ENCODE measurements around the gene IDUA. TPM values are rescaled to one million over a fixed set of nuclear protein-coding genes. Genes with fewer than 3 reads are reported as not detected.
A peak's percentile ranks its signal among the peaks of the same experiment; 100 is the strongest.
"Not testable (repeated sequence)": the region's sequence is repeated elsewhere in the genome, so short reads cannot be mapped to it uniquely, and the experiment has no call there.

The IDUA gene
- total and polyA plus RNA-seq, 8 donors, result 8.8 to 278 (median 21.7) TPM

DNA sequence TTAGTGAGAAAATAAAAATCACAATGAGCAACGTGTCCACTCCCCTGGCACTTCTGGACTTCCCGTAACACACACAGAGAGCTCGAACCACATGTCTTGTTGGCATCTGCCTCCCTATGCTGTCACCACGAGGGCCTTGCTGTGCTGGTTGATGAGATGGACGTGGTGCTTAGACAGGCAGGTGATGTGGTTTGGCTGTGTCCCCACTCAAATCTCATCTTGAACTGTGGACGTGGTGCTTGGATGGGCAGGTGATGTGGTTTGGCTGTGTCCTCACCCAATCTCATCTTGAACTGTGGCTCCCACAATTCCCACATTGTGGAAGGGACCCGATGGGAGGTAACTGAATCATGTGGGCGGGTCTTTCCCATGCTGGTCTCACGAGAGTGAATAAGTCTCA is 64.6 kb downstream of the IDUA start:
- Histone ChIP-seq H3K9me3 (no peaks in the 10 kb centered on the region), H3K36me3 (no peaks in the 10 kb centered on the region), H3K4me3 (no peak overlapping the region), H3K4me1 (peaks cover 16 to 42% (median 27%) of the 10 kb centered on the region in 4 donors), H3K27me3 (peaks cover 8 to 79% (median 16%) of the 10 kb centered on the region in 3 donors), H3K27ac (no peak overlapping the region)
- no peak for DNase-seq
- intact Hi-C loops (cut with DNase I; ENCODE audit: low total_unique reads), result no loop called here
- TF ChIP-seq POLR2AphosphoS5 (IDR thresholded peaks at IDR 0.05), result no peak
- TF ChIP-seq POLR2A (IDR thresholded peaks at IDR 0.05), result no peak
- TF ChIP-seq, protein P1, sequence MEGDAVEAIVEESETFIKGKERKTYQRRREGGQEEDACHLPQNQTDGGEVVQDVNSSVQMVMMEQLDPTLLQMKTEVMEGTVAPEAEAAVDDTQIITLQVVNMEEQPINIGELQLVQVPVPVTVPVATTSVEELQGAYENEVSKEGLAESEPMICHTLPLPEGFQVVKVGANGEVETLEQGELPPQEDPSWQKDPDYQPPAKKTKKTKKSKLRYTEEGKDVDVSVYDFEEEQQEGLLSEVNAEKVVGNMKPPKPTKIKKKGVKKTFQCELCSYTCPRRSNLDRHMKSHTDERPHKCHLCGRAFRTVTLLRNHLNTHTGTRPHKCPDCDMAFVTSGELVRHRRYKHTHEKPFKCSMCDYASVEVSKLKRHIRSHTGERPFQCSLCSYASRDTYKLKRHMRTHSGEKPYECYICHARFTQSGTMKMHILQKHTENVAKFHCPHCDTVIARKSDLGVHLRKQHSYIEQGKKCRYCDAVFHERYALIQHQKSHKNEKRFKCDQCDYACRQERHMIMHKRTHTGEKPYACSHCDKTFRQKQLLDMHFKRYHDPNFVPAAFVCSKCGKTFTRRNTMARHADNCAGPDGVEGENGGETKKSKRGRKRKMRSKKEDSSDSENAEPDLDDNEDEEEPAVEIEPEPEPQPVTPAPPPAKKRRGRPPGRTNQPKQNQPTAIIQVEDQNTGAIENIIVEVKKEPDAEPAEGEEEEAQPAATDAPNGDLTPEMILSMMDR (IDR thresholded peaks at IDR 0.05), result no peak
- TF ChIP-seq EP300 (IDR thresholded peaks at IDR 0.05), result no peak
- WGBS, 5 donors, result 71 to 86% (median 76%) methylated on average over 9 of the region's 9 CpGs

DNA sequence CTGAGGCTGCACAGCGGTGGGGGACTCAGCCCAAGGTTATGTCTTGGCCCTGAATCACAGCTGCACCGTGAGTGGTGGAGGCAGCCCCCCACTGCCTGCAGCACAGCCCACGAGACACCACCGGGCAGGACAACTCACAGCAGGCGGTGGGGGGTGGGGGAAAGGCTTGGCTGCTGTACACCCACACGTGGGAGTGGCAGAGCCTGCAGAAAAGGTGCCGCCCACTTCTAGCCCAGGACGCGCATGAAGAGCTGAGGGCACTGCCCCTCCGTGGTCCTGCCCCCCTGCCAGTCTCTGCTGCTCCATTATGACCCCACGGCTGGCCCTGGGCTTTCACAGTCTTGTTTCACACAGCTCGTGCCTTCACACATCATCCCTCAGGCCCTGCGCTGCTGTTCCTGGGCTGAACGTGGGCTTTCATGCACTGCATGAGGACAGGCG is 65.4 kb downstream of the IDUA start:
- Histone ChIP-seq H3K36me3 (no peaks in the 10 kb centered on the region), H3K4me3 (no peak overlapping the region), H3K27ac (no peak overlapping the region), H3K4me1 (peaks cover 10 to 38% (median 22%) of the 10 kb centered on the region in 4 donors), H3K27me3 (peaks cover 8 to 84% (median 16%) of the 10 kb centered on the region in 3 donors), H3K9me3 (no peaks in the 10 kb centered on the region)
- TF ChIP-seq POLR2AphosphoS5 (IDR thresholded peaks at IDR 0.05), result no peak
- TF ChIP-seq EP300 (IDR thresholded peaks at IDR 0.05), result no peak
- TF ChIP-seq, protein P1 (IDR thresholded peaks at IDR 0.05), result no peak
- no peak for TF ChIP-seq POLR2A (IDR thresholded peaks at IDR 0.05)
- DNase-seq, result peak in 1 of 2 donors; percentile 24
- intact Hi-C loops (cut with DNase I; ENCODE audit: low total_unique reads), result no loop called here
- WGBS, 5 donors, result 65 to 75% (median 72%) methylated on average over 11 to 15 of the region's 15 CpGs

DNA sequence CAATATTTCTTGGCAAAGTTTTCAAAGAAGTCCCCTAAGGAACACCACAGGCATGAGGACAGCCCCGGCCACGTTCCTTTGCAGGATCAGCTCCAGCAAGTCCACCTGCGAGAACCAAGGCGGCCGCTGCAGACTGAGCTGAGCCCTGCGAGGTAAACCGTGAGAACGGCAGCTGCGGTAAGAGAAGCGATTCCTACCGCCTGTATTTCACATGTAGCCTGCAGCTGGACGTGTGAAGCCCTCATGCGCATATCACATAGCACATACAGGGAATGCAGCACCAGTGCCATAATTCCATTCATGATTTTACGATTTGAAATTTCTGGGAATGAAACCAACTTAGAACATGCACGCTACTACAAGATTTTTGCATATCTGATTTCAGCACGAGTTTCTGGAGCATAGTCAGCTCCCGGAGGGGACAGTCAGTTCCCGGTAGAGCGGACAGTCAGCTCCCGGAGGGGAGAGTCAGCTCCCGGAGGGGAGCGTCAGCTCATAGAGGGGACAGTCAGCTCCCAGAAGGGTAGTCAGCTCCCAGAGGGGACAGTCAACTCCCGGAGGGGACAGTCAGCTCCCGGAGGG is 66.3 kb downstream of the IDUA start:
- intact Hi-C loops (cut with DNase I; ENCODE audit: low total_unique reads), result no loop called here
- DNase-seq, result peak; percentile 24 to 72
- peaks cover 8 to 93% (median 16%) of the 10 kb centered on the region in 3 donors for H3K27me3 ChIP-seq

DNA sequence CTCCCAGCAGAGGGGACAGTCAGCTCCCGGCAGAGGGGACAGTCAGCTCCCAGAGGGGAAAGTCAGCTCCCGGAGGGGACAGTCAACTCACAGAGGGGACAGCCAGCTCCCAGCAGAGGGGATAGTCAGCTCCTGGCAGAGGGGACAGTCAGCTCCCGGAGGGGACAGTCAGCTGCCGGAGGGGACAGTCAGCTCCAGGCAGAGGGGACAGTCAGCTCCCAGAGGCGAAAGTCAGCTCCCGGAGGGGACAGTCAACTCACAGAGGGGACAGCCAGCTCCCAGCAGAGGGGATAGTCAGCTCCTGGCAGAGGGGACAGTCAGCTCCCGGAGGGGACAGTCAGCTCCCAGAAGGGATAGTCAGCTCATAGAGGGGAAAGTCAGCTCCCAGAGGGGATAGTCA is 67.0 kb downstream of the IDUA start:
- H3K27ac ChIP-seq; H3K36me3 ChIP-seq; intact Hi-C loops (cut with DNase I; ENCODE audit: low total_unique reads); H3K9me3 ChIP-seq; DNase-seq; H3K4me3 ChIP-seq: not testable (repeated sequence)
- Histone ChIP-seq H3K27me3 (peaks cover 8 to 99% (median 16%) of the 10 kb centered on the region in 3 donors), H3K4me1 (peaks cover 0 to 40% (median 18%) of the 10 kb centered on the region in 4 donors)
- 60 to 80% (median 75%) methylated on average over 4 to 7 of the region's 7 CpGs for WGBS, 5 donors

More for the DNA sequence above, 66.3 kb downstream of the IDUA start:
- no peak overlapping the region for H3K27ac ChIP-seq
- no peaks in the 10 kb centered on the region for H3K9me3 ChIP-seq
- no peak overlapping the region for H3K4me3 ChIP-seq
- TF ChIP-seq POLR2A (IDR thresholded peaks at IDR 0.05) (no peak), EP300 (IDR thresholded peaks at IDR 0.05) (no peak), POLR2AphosphoS5 (IDR thresholded peaks at IDR 0.05) (peak in 1 of 3 donors; percentile 32)
- TF ChIP-seq, protein P1 (IDR thresholded peaks at IDR 0.05), result no peak
- H3K4me1 ChIP-seq, result peaks cover under 1 to 35% (median 17%) of the 10 kb centered on the region in 4 donors
- no peaks in the 10 kb centered on the region for H3K36me3 ChIP-seq
- WGBS, 5 donors, result 46 to 54% (median 50%) methylated on average over 24 of the region's 24 CpGs

Other genes starting within 250 kb of the IDUA start
- 1 to 10 TPM in 1 of 5 donors, under 1 TPM in 1, not detected in 3; 0.37 to 1.2 TPM for gene CPLX1, start 160.9 kb upstream of the IDUA start, total RNA-seq
- 1 to 10 TPM; 1.9 to 2.9 (median 2.6) TPM for gene CPLX1, start 160.9 kb upstream of the IDUA start, polyA plus RNA-seq
- gene GAK, start 54.7 kb upstream of the IDUA start, total RNA-seq, result 100 to 1,000 TPM in 4 of 5 donors, 10 to 100 TPM in 1; 71.8 to 503 (median 194) TPM
- gene GAK, start 54.7 kb upstream of the IDUA start, polyA plus RNA-seq, result 100 to 1,000 TPM; 128 to 149 (median 133) TPM
- 10 to 100 TPM in 4 of 5 donors, 1 to 10 TPM in 1; 7.3 to 82.8 (median 20.1) TPM for gene TMEM175, start 54.6 kb upstream of the IDUA start, total RNA-seq
- gene TMEM175, start 54.6 kb upstream of the IDUA start, polyA plus RNA-seq, result 10 to 100 TPM; 16.6 to 39.4 (median 18.9) TPM
- gene DGKQ, start 13.5 kb upstream of the IDUA start, total RNA-seq, result 100 to 1,000 TPM in 1 of 5 donors, 10 to 100 TPM in 1, 1 to 10 TPM in 3; 5.8 to 176 (median 8.8) TPM
- gene DGKQ, start 13.5 kb upstream of the IDUA start, polyA plus RNA-seq, result 1 to 10 TPM; 3.8 to 6.6 (median 5.4) TPM
- 1 to 10 TPM in 2 of 5 donors, under 1 TPM in 1, not detected in 2; 0.18 to 5.8 (median 3.5) TPM for gene SLC26A1, start 6.4 kb downstream of the IDUA start, total RNA-seq
- gene SLC26A1, start 6.4 kb downstream of the IDUA start, polyA plus RNA-seq, result 1 to 10 TPM in 1 of 3 donors, under 1 TPM in 1, not detected in 1; 0.68 to 8.9 TPM
- gene FGFRL1, start 24.6 kb downstream of the IDUA start, total RNA-seq, result 10 to 100 TPM in 3 of 5 donors, 1 to 10 TPM in 2; 3.5 to 42.7 (median 19.6) TPM
- gene FGFRL1, start 24.6 kb downstream of the IDUA start, polyA plus RNA-seq, result 10 to 100 TPM in 1 of 3 donors, 1 to 10 TPM in 2; 5.8 to 10.3 (median 9.2) TPM
- 1 to 10 TPM in 1 of 5 donors, not detected in 4; 1.3 TPM for gene RNF212, start 126.5 kb downstream of the IDUA start, total RNA-seq
- gene RNF212, start 126.5 kb downstream of the IDUA start, polyA plus RNA-seq, result 1 to 10 TPM; 1.7 to 4.8 (median 3.5) TPM
- 100 to 1,000 TPM in 1 of 5 donors, 10 to 100 TPM in 4; 12.8 to 224 (median 63.9) TPM for gene SPON2, start 185.5 kb downstream of the IDUA start, total RNA-seq
- gene SPON2, start 185.5 kb downstream of the IDUA start, polyA plus RNA-seq, result 10 to 100 TPM; 20.1 to 54.6 (median 40.6) TPM